ENCODE measurements around the gene MMRN1.

GRCh38 chr4:89914609-89915550, 20.2 kb downstream of the MMRN1 start:
- no peak for TF ChIP-seq CTCF (IDR thresholded peaks at IDR 0.05)
- TF ChIP-seq POLR2A (IDR thresholded peaks at IDR 0.05): no peak

Data from lower leg skin (tissue), 3 donors.